ENCODE measurements around the gene TSPAN1.
A peak's percentile ranks its signal among the peaks of the same experiment; 100 is the strongest.

The TSPAN1 gene

DNA sequence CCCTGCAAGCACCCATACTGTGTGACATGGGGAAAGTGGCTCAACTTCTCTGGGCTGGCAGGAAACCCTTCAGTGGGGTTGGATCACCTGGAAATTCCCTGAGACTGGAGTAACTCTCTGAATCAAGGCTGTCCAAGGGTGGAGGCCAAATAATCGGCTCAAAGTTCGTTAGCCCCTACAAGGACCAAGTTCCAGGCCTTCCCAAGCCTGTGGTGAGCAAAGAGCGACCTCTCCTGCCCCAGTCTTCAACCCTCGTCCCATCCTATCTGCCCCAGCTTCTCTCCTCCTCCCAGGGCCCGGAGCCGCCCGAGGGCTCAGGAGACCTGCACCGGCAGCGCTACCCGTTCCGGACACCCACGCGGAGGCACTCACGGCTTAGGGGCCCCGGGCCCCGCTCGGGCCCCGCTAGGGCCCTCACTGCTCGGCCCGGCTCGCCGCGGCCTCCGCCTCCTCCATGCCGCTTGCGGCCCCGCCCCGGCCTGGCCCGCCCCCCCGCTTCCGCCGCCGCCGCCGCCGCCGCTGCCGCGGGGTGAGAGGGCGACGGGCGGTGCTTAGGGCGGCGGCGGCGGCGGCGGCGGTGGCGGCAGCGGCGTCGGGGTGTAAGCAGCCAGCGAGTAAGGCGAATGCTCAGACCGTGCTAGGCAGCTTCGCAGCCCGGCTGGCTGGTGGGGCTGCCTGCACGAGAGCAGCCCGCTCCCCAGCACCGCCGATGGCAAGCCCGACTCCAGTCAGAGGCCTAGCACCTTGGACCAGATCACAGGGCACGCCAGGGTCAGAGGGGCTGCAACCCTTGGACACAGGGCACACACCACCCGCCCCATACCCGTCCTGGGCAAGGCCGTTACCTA lies 23.3 kb downstream of the TSPAN1 start, which contains the start of gene POMGNT1:
POMGNT1 (minus strand) TSS at position 471 of the 848 bp plus-strand sequence. CDS start 613 bp downstream, outside the sequence.
- in situ Hi-C loops (cut with HindIII; ENCODE audit: low sequenced_read_pairs): no loop called here

DNA sequence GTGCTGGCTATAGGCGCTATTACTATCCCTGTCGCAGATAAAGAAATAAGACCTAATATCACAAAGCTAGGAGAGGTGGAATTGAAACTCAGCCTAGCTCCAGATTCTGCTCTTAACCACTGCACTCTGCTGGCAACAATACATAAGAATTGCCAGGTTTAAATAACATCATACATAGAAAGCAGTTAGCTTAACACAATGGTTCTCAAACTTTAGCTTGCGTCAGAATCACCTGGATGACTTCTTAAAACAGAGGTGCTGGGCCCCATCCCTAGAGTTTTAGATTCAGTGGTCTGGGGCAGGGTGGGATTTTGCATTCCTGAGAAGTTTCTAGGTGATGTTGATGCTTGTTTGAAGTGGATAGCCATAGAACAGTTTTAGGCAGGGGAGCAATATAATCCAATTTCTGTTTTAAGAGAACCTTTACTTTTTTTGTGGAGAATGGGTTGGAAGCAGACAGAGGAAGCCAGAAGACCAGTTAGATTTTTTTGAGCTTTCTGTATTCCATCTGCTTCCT lies 24.4 kb downstream of the TSPAN1 start:
- in situ Hi-C loops (cut with HindIII; ENCODE audit: low sequenced_read_pairs): no loop called here
- no peak overlapping the region for H3K4me3 ChIP-seq (ENCODE audit: low read depth, low read length)
- no peak for DNase-seq (ENCODE audit: low read depth, low spot score)
- TF ChIP-seq CTCF (IDR thresholded peaks at IDR 0.05; ENCODE audit: low read depth, low read length): no peak

More for the DNA sequence above, 23.3 kb downstream of the TSPAN1 start, which contains the start of gene POMGNT1:
- DNase-seq (ENCODE audit: low read depth, low spot score): peak; percentile 47
- peak within 1 kb of the TSS; percentile 87 for H3K4me3 ChIP-seq (ENCODE audit: low read depth, low read length)
- no peak for TF ChIP-seq CTCF (IDR thresholded peaks at IDR 0.05; ENCODE audit: low read depth, low read length)

GRCh38 chr1:46203738-46204405 lies 29.0 kb downstream of the TSPAN1 start:
- H3K4me3 ChIP-seq (ENCODE audit: low read depth, low read length): peak overlapping the region; percentile 65
- peak; percentile 6 for DNase-seq (ENCODE audit: low read depth, low spot score)
- in situ Hi-C loops (cut with HindIII; ENCODE audit: low sequenced_read_pairs): loop anchor here (10.0 kb wide), 1 partner anchor 159 kb away; no protein-coding TSS in a partner anchor
- TF ChIP-seq CTCF (IDR thresholded peaks at IDR 0.05; ENCODE audit: low read depth, low read length): no peak

GRCh38 chr1:46204406-46204742 lies 29.5 kb downstream of the TSPAN1 start:
- no peak for DNase-seq (ENCODE audit: low read depth, low spot score)
- no peak for TF ChIP-seq CTCF (IDR thresholded peaks at IDR 0.05; ENCODE audit: low read depth, low read length)
- in situ Hi-C loops (cut with HindIII; ENCODE audit: low sequenced_read_pairs): loop anchor here (10.0 kb wide), 1 partner anchor 160 kb away; no protein-coding TSS in a partner anchor
- H3K4me3 ChIP-seq (ENCODE audit: low read depth, low read length): no peak overlapping the region

- in situ Hi-C loops (cut with HindIII; ENCODE audit: low sequenced_read_pairs): loop anchor here (10.0 kb wide), 1 partner anchor 160 kb away; no protein-coding TSS in a partner anchor
- no peak for DNase-seq (ENCODE audit: low read depth, low spot score)
- no peak for TF ChIP-seq CTCF (IDR thresholded peaks at IDR 0.05; ENCODE audit: low read depth, low read length)
- H3K4me3 ChIP-seq (ENCODE audit: low read depth, low read length): no peak overlapping the region
Measured at GRCh38 chr1:46205141-46205540, 30.3 kb downstream of the TSPAN1 start.

DNA sequence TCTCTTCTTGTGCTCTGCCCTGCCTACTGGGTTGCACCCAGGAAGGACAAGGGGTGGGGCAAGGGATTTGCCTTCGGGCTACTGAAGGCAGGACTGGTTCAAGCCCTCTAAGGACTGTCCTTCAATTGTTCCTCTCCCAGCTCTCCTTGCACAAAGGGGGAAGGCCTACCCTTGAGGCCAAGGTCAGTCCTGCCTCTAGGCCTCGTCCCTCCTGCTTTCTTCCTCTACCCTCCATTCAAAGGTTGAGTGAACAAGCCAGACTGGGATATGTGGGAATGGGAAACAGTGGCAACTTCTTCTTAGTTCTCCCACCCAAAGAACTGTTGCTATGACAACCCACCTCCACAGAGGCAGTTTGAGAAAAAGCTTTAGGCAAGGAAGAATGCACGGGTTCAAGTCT lies 30.9 kb downstream of the TSPAN1 start:
- TF ChIP-seq CTCF (IDR thresholded peaks at IDR 0.05; ENCODE audit: low read depth, low read length): no peak
- no peak for DNase-seq (ENCODE audit: low read depth, low spot score)
- in situ Hi-C loops (cut with HindIII; ENCODE audit: low sequenced_read_pairs): loop anchor here (10.0 kb wide), 1 partner anchor 161 kb away; no protein-coding TSS in a partner anchor
- H3K4me3 ChIP-seq (ENCODE audit: low read depth, low read length): no peak overlapping the region
